Astrocyte (in vitro differentiated cells and primary cell): ENCODE results near the gene KIF4B.

Experiments
- EZH2 ChIP-seq: IDR thresholded peaks from 2 replicates; pipeline ENCODE4 v1.6.1; 2012; ENCODE audit warnings: mild to moderate bottlenecking, low read length, inconsistent platforms; ENCODE audit not compliant: insufficient read depth
- TF ChIP-seq, protein P1 (sequence below): IDR thresholded peaks from 2 replicates; pipeline ENCODE4 v1.5.1; 2011; ENCODE audit warnings: low read depth, mild to moderate bottlenecking, inconsistent platforms, low read length, moderate library complexity; ENCODE audit not compliant: insufficient read depth

DNA sequence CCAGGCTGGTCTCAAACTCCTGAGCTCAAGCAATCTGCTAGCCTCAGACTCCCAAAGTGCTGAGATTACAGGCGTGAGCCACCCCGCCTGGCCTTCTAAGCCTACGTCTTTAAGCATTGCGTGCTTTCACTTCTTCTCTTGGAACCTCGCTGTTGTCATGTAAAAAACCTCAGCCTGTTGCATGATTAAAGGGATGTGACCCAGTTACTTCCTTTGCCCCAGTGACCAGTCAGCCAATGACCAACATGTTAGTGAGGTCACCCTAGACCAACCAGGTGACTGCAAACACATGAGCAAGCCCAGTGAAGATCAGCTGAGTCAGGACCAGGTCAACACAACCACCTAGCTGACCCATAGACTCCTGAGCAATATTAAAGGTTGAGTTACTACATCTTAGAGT lies 10.5 kb downstream of the KIF4B start:
- TF ChIP-seq EZH2 = no peak
- TF ChIP-seq, protein P1, sequence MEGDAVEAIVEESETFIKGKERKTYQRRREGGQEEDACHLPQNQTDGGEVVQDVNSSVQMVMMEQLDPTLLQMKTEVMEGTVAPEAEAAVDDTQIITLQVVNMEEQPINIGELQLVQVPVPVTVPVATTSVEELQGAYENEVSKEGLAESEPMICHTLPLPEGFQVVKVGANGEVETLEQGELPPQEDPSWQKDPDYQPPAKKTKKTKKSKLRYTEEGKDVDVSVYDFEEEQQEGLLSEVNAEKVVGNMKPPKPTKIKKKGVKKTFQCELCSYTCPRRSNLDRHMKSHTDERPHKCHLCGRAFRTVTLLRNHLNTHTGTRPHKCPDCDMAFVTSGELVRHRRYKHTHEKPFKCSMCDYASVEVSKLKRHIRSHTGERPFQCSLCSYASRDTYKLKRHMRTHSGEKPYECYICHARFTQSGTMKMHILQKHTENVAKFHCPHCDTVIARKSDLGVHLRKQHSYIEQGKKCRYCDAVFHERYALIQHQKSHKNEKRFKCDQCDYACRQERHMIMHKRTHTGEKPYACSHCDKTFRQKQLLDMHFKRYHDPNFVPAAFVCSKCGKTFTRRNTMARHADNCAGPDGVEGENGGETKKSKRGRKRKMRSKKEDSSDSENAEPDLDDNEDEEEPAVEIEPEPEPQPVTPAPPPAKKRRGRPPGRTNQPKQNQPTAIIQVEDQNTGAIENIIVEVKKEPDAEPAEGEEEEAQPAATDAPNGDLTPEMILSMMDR = no peak
